ENCODE data around the gene IFNAR2.

IFNAR2 gene

GRCh38 chr21:33244082-33244778, 14.5 kb downstream of the IFNAR2 start:
- H3K4me3 ChIP-seq (replicated peaks; ENCODE audit: low read depth, low read length) = no peak overlapping the region
- no peak for DNase-seq (ENCODE audit: low read depth)
- no peak for TF ChIP-seq CTCF (IDR thresholded peaks at IDR 0.05; ENCODE audit: low read length, missing control alignments)

- no peak for DNase-seq (ENCODE audit: low read depth)
- no peak for TF ChIP-seq CTCF (IDR thresholded peaks at IDR 0.05; ENCODE audit: low read length, missing control alignments)
- no peak overlapping the region for H3K4me3 ChIP-seq (replicated peaks; ENCODE audit: low read depth, low read length)
These were observed 15.0 kb downstream of the IFNAR2 start for GRCh38 chr21:33244779-33245105.

- no peak for DNase-seq (ENCODE audit: low read depth)
- TF ChIP-seq CTCF (IDR thresholded peaks at IDR 0.05; ENCODE audit: low read length, missing control alignments) = no peak
- H3K4me3 ChIP-seq (replicated peaks; ENCODE audit: low read depth, low read length) = no peak overlapping the region
These were observed 15.7 kb downstream of the IFNAR2 start for GRCh38 chr21:33245289-33245918.

- no peak for DNase-seq (ENCODE audit: low read depth)
- no peak for TF ChIP-seq CTCF (IDR thresholded peaks at IDR 0.05; ENCODE audit: low read length, missing control alignments)
- no peak overlapping the region for H3K4me3 ChIP-seq (replicated peaks; ENCODE audit: low read depth, low read length)
These were observed 16.8 kb downstream of the IFNAR2 start for GRCh38 chr21:33246506-33246905.

GRCh38 chr21:33246963-33247362, 17.2 kb downstream of the IFNAR2 start:
- no peak for TF ChIP-seq CTCF (IDR thresholded peaks at IDR 0.05; ENCODE audit: low read length, missing control alignments)
- no peak for DNase-seq (ENCODE audit: low read depth)
- H3K4me3 ChIP-seq (replicated peaks; ENCODE audit: low read depth, low read length) = no peak overlapping the region

- no peak overlapping the region for H3K4me3 ChIP-seq (replicated peaks; ENCODE audit: low read depth, low read length)
- no peak for TF ChIP-seq CTCF (IDR thresholded peaks at IDR 0.05; ENCODE audit: low read length, missing control alignments)
- DNase-seq (ENCODE audit: low read depth) = no peak
These were observed 17.9 kb downstream of the IFNAR2 start for GRCh38 chr21:33247599-33247998.

Measured in fibroblast of pulmonary artery (primary cell).